Activated CD8-positive, alpha-beta memory T cell treated with anti-CD3 and anti-CD28 coated beads for 36 hours (primary cell): ENCODE data around the gene RPS6KA2. TPM values are rescaled to one million over a fixed set of nuclear protein-coding genes. Genes with fewer than 3 reads are reported as not detected.

Source experiments
- CTCF ChIA-PET: fragments of 350-600 bp; sonication (Branson Sonifier 250); formaldehyde crosslinking; loops from one replicate; lab custom pipeline; 2021; ENCODE audit warnings: antibody characterized with exemption; lab: Charles Lee
- POLR2A ChIA-PET: fragments of 350-600 bp; sonication (Branson Sonifier 250); formaldehyde crosslinking; loops from one replicate; lab custom pipeline; 2021; ENCODE audit warnings: antibody characterized with exemption; lab: Charles Lee
- total RNA-seq, 2 experiments: library from RNA; stranded (reverse); gene quantifications; one replicate each; pipeline ENCODE4 v1.2.3, GENCODE V29; 2021

RPS6KA2 gene
- total RNA-seq, 2 experiments from 2014 or later: 7.0 to 8.3 TPM

DNA sequence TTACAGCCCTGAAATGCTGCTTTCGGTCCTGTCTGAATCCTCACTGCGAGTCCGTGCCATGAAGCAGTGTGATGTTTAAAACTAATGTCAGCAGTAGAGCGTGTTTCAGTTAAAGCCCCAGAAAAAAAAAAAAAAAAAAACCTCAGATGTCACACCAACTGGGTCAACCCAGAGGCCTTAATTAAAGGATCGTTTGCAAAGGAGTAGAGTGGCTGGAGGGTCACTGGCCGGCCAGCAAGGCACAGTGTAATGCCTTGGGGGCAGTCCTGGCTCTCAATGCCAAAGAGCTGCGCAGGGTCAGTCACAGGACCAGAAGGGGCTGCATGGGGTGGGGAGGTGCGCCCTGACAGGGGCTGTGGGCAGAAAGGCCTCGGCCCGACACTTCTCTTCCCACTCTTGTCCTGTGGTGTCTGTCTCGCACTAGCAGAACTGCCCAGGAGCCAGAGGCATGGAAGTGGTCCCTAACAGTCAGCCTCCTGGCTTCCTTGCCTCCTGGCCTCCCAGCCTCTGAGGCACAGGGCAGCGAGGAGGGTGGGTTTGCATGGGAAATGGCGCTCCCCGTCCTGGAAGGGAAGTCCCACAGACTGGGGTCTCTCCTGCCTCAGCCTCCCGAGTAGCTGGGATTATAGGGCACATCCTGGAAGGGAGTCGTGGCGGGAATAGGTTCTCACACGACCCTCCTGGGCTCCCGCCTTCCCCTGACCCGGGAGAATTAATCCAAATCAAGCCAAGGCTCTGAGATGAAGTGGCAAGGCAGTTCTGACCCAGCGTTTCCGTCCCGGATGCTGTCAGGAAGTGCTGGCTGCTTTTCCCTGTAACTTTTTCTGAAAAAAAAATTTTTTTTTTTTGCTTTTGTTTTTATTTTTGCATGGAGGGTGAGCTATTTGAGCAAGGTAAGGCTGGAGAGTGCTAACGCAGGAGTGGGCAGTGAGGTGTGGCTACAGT is 190.6 kb downstream of the RPS6KA2 start:
- POLR2A ChIA-PET: no interaction called here
- CTCF ChIA-PET: interaction anchor here (1.2 kb wide), 1 partner anchor 21 kb away, joined by 3 read pairs; no protein-coding TSS in a partner anchor

DNA sequence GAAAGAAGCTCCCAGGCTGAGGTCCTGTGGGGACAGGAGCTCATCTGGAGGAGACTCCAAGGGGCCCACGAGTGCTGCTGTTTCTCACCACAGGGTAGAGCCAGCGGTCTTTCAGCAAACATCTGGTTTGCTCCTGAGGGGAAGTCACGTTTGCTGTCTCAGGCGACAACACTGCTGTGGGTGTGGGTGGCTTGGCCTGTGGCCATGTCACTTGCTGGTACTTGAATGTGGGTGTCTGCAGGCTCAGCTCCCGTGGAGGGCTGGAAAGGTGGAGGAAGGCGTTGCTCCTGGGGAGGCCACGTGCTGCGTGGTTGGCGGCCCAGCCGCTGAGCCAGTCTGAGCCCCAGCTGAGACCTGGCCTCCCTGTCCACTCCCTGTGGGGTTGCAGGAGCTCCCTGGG is 191.5 kb downstream of the RPS6KA2 start:
- CTCF ChIA-PET: interaction anchor here (1.2 kb wide), 1 partner anchor 22 kb away, joined by 3 read pairs; no protein-coding TSS in a partner anchor
- POLR2A ChIA-PET: interaction anchor here (0.6 kb wide), 1 partner anchor 513 kb away, joined by 3 read pairs; no protein-coding TSS in a partner anchor

DNA sequence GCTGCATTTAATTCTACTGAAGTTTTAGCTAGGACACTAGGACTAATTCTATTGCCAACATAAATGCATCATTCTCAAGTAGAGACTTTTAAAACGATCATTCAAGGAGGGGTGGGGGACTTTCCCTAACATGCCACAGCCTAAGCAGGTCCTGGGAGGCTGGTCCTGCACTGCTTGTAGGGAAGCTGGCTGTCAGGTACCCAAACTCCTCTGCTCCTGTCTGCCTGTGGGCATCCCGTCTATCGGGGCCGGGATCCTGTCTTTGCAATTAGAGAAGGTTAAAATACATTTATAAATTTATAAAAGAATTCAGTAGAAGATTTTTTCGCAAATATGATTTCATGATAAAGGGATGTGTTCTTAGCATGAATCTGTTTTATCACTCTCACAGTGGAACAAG is 192.7 kb downstream of the RPS6KA2 start:
- POLR2A ChIA-PET: no interaction called here
- CTCF ChIA-PET: no interaction called here

DNA sequence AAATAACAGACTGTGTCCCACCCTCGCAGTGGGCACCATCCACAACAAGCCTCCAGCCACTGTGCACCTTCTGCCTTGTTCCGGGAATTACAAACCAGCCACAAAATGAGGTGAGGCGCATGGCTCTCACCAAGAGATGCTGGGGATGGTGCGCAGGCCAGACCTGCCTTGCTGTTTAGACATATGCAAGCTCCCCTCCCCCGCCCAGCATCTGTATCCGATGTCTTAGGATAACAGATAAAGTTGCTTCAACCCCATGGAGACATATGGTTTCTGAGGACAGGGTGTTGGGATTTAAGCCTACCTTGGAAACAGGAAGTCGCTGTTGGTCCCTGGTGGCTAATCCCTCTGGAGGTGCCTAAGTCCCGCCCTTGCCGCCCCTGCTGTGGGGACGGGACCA is 194.0 kb downstream of the RPS6KA2 start:
- POLR2A ChIA-PET: no interaction called here
- CTCF ChIA-PET: no interaction called here

DNA sequence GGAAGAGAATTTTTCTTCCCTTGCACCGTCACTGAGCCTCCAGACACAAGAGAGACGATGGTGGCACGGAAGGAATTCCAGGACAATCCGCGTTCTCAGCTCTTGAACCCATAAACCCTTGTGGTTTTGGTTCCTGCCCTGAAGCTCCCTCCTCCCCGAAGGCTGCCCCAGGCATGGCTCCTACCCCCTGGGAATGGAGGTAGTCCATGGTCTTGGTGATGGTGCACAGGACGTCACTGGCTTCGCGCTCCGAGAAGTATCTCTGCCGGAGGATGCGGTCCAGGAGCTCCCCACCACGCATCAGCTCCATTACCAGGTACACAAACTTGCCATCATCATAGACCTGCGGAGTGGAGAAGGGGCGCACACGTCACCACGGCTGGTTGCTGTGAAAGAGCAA is 196.8 kb downstream of the RPS6KA2 start:
- ChIA-PET CTCF (no interaction called here), POLR2A (no interaction called here)

GRCh38 chr6:166424431-166424830 is 202.6 kb downstream of the RPS6KA2 start:
- ChIA-PET POLR2A (no interaction called here), CTCF (no interaction called here)

GRCh38 chr6:166423781-166424180 is 203.3 kb downstream of the RPS6KA2 start:
- CTCF ChIA-PET: no interaction called here
- POLR2A ChIA-PET: no interaction called here

- ChIA-PET CTCF (no interaction called here), POLR2A (no interaction called here)
Measured at GRCh38 chr6:166423051-166423745, 203.9 kb downstream of the RPS6KA2 start.

- ChIA-PET CTCF (no interaction called here), POLR2A (no interaction called here)
Measured at GRCh38 chr6:166422201-166422940, 204.7 kb downstream of the RPS6KA2 start.

GRCh38 chr6:166420351-166420750 is 206.7 kb downstream of the RPS6KA2 start:
- POLR2A ChIA-PET: no interaction called here
- CTCF ChIA-PET: interaction anchor here (1.2 kb wide), 1 partner anchor 20 kb away, joined by 3 read pairs; no protein-coding TSS in a partner anchor

- ChIA-PET CTCF (no interaction called here), POLR2A (interaction anchor here (0.6 kb wide), 1 partner anchor 84 kb away, joined by 3 read pairs; no protein-coding TSS in a partner anchor)
Measured at GRCh38 chr6:166419717-166420116, 207.3 kb downstream of the RPS6KA2 start.

DNA sequence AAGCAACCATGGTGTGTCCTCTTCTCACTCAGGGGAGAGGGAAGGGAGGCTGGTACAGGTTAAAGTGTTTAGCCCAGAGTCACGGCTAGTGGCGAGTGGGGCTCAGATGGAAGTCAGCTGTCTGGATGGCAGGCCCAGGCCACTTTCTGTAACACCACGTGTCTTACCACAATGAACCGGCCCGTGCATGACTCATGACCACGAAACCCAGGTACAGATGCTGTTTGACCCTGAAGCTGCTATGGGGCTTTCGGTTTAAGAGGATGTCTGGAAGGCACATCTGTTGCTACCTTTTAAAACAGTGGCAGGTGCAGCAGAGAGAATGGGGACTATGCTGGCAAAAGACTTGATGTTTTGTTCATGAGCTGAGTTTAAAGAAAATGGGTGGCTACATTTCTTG is 207.8 kb downstream of the RPS6KA2 start:
- ChIA-PET CTCF (no interaction called here), POLR2A (interaction anchor here (0.6 kb wide), 1 partner anchor 84 kb away, joined by 3 read pairs; no protein-coding TSS in a partner anchor)

GRCh38 chr6:166418691-166419143 is 208.3 kb downstream of the RPS6KA2 start:
- ChIA-PET CTCF (no interaction called here), POLR2A (no interaction called here)

DNA sequence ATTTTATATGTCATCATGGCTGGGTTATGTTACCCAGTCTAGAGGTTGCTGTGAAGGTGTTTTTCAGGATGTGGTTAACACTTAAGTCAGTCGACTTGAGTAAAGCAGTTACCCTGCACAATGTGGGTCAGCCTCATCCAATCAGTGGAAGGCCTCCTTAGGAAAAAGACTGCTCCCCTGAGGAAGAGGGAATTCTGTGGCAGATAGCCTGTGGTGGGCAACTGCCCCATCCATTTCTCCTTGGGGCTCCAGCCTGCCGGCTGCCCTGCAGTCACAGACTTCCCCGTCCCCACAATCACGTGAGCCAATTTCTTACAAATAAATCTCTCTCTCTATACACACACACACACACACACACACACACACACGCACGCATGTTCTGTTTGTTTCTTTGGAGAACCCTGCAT is 209.8 kb downstream of the RPS6KA2 start:
- ChIA-PET POLR2A (no interaction called here), CTCF (interaction anchor here (1.4 kb wide), 1 partner anchor 36 kb away, joined by 4 read pairs; no protein-coding TSS in a partner anchor)

- ChIA-PET CTCF (interaction anchor here (1.4 kb wide), 1 partner anchor 34 kb away, joined by 4 read pairs; no protein-coding TSS in a partner anchor), POLR2A (no interaction called here)
Measured at GRCh38 chr6:166415833-166416347, 211.2 kb downstream of the RPS6KA2 start.

DNA sequence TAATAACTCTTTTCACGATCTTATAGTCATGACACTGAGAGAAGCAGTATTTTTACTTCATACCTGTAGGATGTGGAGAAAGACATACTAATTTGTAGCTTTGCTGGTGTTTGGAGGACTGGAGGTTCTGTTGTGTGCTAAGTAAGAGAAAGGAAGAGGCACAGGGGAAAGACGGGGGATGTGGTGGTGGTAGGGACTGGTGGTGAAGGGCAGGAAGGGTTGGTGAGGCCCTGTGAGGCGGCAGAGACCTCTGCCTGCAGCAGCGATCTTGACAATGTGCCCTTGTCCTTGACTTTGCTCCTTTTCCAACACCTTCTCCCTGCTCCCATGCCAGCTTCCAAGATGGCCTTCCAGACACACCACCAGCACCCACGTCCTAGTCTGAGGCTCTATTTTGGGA is 211.7 kb downstream of the RPS6KA2 start:
- POLR2A ChIA-PET: no interaction called here
- CTCF ChIA-PET: interaction anchor here (0.9 kb wide), 1 partner anchor 97 kb away, joined by 3 read pairs; no protein-coding TSS in a partner anchor

DNA sequence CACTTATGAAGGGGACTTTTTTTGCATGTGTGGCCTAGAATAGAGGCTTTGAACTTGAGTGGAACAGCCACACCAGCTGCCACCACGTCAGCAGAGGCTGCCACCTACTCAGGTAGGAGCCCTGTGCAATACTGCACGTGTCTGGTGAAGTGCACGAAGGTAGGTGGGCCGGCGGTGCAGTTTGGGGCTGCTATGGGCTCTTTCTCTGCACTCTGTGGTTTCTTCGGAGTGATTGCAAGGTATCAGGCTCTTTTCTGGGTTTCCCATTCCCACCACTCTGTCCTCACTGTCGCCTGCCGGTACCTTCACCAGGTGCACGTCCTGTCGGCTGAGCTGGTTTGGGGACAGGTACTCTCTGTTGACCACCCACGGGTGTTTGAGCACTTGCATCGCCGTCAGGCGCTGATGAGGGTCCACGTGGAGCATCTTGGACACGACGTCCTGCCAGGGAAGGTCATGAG is 213.5 kb downstream of the RPS6KA2 start:
- POLR2A ChIA-PET: no interaction called here
- CTCF ChIA-PET: interaction anchor here (1.1 kb wide), 1 partner anchor 101 kb away, joined by 3 read pairs; no protein-coding TSS in a partner anchor

- POLR2A ChIA-PET: no interaction called here
- CTCF ChIA-PET: no interaction called here
Measured at GRCh38 chr6:166412911-166413384, 214.1 kb downstream of the RPS6KA2 start.
